22Rv1 (cell line): ENCODE measurements around the gene CPN2.

ENCODE experiments used
- CTCF ChIP-seq: fragments of 450-650 bp; IDR thresholded peaks from 2 replicates; pipeline ENCODE4 v1.5.1; 2017; ENCODE audit warnings: mild to moderate bottlenecking
- ZFX ChIP-seq: fragments of 450-650 bp; IDR thresholded peaks from 2 replicates; pipeline ENCODE4 v1.6.1; 2017; ENCODE audit warnings: antibody characterized with exemption, borderline replicate concordance

- TF ChIP-seq CTCF: no peak
- TF ChIP-seq ZFX: no peak
Measured at GRCh38 chr3:194340757-194341400, 10.2 kb downstream of the CPN2 start.
